ENCODE measurements around the gene DLG3. TPM values are rescaled to one million over a fixed set of nuclear protein-coding genes. Genes with fewer than 3 reads are reported as not detected.

Gene DLG3
- total RNA-seq, 1 experiment from 2014 or later, result 71.2 TPM

- H3K56ac ChIP-seq (ENCODE audit: insufficient read length, low read depth, low read length), result no peak overlapping the region
- no peaks in the 10 kb centered on the region for H3K27me3 ChIP-seq (ENCODE audit: insufficient read depth, low read length)
- H3K9me3 ChIP-seq (ENCODE audit: control insufficient read depth, low read depth, low read length), result peaks cover 27% of the 10 kb centered on the region
- no peaks in the 10 kb centered on the region for H3K79me2 ChIP-seq (ENCODE audit: insufficient read depth, low read length)
- no peaks in the 10 kb centered on the region for H4K20me1 ChIP-seq (ENCODE audit: control insufficient read depth, insufficient read depth, insufficient read length)
- H3K23ac ChIP-seq (ENCODE audit: insufficient read length, low read depth, low read length), result no peak overlapping the region
- no peak overlapping the region for H2BK5ac ChIP-seq (ENCODE audit: insufficient read length, low read length)
- H3K4me2 ChIP-seq (ENCODE audit: insufficient read depth, insufficient read length, low read length), result no peak overlapping the region
- no peak overlapping the region for H4K91ac ChIP-seq (ENCODE audit: insufficient read length, low read depth, low read length)
- H2AK5ac ChIP-seq (ENCODE audit: insufficient read length, low read length), result no peak overlapping the region
- H4K8ac ChIP-seq (replicated peaks; ENCODE audit: insufficient read length, low read depth, low read length), result no peak overlapping the region
- no peak overlapping the region for H3K18ac ChIP-seq (ENCODE audit: insufficient read length, low read depth, low read length)
- no peaks in the 10 kb centered on the region for H3K79me1 ChIP-seq (ENCODE audit: insufficient read depth, low read depth, low read length, poor library complexity, severe bottlenecking)
- no peak for TF ChIP-seq CTCF (conservative IDR thresholded peaks at IDR 0.05)
- H3K14ac ChIP-seq (ENCODE audit: insufficient read depth, low read length), result no peak overlapping the region
- H2BK120ac ChIP-seq (ENCODE audit: low read depth, low read length, poor library complexity, severe bottlenecking), result no peak overlapping the region
- H2AFZ ChIP-seq (ENCODE audit: low read length), result no peak overlapping the region
- H2BK20ac ChIP-seq (ENCODE audit: low read depth, low read length, poor library complexity, severe bottlenecking), result no peak overlapping the region
- Mint-ChIP-seq H3K27me3 (ENCODE audit: low read depth) (peaks cover 2% of the 10 kb centered on the region), H3K9me3 (peaks cover 64 to 75% of the 10 kb centered on the region in 2 experiments), H3K36me3 (ENCODE audit: insufficient read depth in 1 of 3, low read depth in 3 of 3) (peaks cover 29 to 51% (median 30%) of the 10 kb centered on the region in 3 experiments), H3K27ac (peak overlapping the region; percentile 18 to 91 (median 89); a peak in 6 of 7 replicates), H3K4me1 (peaks cover 26 to 54% of the 10 kb centered on the region in 2 experiments), H3K4me3 (peak overlapping the region; percentile 49 to 63; a peak in 4 of 5 replicates)
- H2BK15ac ChIP-seq (ENCODE audit: low read depth, low read length), result no peak overlapping the region
- H3K4me1 ChIP-seq (ENCODE audit: insufficient read depth, low read length), result no peaks in the 10 kb centered on the region; the same call in 1 of the 2 replicates
- H3K27ac ChIP-seq (ENCODE audit: insufficient read length, low read depth, low read length), result no peak overlapping the region
- peak; percentile 64 for DNase-seq
- H4K5ac ChIP-seq (ENCODE audit: insufficient read length, low read depth, low read length), result no peak overlapping the region
- no peak overlapping the region for H3K9ac ChIP-seq (ENCODE audit: extremely low read depth, insufficient read length, low read length)
- H3K4ac ChIP-seq (ENCODE audit: low read depth, low read length), result no peak overlapping the region
- H3K23me2 ChIP-seq (ENCODE audit: insufficient read length, low read depth, low read length, poor library complexity, severe bottlenecking), result peaks cover 12% of the 10 kb centered on the region
- H2BK12ac ChIP-seq (ENCODE audit: insufficient read length, low read depth, low read length), result no peak overlapping the region
- no CpG with 5 or more reads among the region's 2 CpGs for WGBS (ENCODE audit: extremely low coverage, insufficient read length, low lambda C conversion rate)
- no peak overlapping the region for H3T11ph ChIP-seq (ENCODE audit: low read length)
Observed at GRCh38 chrX:70421618-70422017, 23.0 kb upstream of the DLG3 start.

All from H9 (cell line).